Liver (tissue), 3 donors: ENCODE results near the gene NGRN.

Experiments
- CTCF ChIP-seq: fragments of 150-350 bp; IDR thresholded peaks from 2 replicates; pipeline ENCODE4 v1.5.1; 2017; ENCODE audit warnings: improper control_type of control experiment, low read depth, low read length; ENCODE audit not compliant: missing input control
- SP1 ChIP-seq: IDR thresholded peaks from 2 replicates; pipeline ENCODE4 v1.6.1; 2018; ENCODE audit warnings: antibody characterized with exemption, mild to moderate bottlenecking
- YY1 ChIP-seq: IDR thresholded peaks from 2 replicates; pipeline ENCODE4 v1.6.1; 2016; ENCODE audit warnings: antibody characterized with exemption, mild to moderate bottlenecking
- ZBTB33 ChIP-seq: IDR thresholded peaks from 2 replicates; pipeline ENCODE4 v1.6.1; 2016; ENCODE audit warnings: antibody characterized with exemption
- donor health status: healthy.
- donor health status: healthy.

GRCh38 chr15:90217671-90218394 lies 47.6 kb upstream of the NGRN start:
- TF ChIP-seq CTCF (no peak), YY1 (no peak), SP1 (no peak), ZBTB33 (no peak)
